GM20000 (cell line): Measurements from ENCODE around the gene BABAM1.
"Not testable (repeated sequence)": the region's sequence is repeated elsewhere in the genome, so short reads cannot be mapped to it uniquely, and the experiment has no call there.

Source experiments
- DNase-seq: peaks from one replicate; pipeline ENCODE4 v3.0.0; 2012; ENCODE audit warnings: low spot score
- CTCF ChIP-seq: IDR thresholded peaks from 2 replicates; pipeline ENCODE4 v1.5.1; 2012; ENCODE audit warnings: mild to moderate bottlenecking, control low read depth; ENCODE audit errors: extremely low read depth, missing control alignments

BABAM1 gene

GRCh38 chr19:17264641-17264979 lies 2.6 kb upstream of the BABAM1 start, which contains the start of gene USHBP1:
TSS of gene USHBP1 (minus strand) at chr19:17264745. CDS start at chr19:17264299, 446 bp downstream.
- TF ChIP-seq CTCF = no peak
- DNase-seq = no peak

GRCh38 chr19:17266026-17266425 lies 1.2 kb upstream of the BABAM1 start:
- DNase-seq = no peak
- no peak for TF ChIP-seq CTCF

GRCh38 chr19:17266589-17266974 lies 661 bp upstream of the BABAM1 start:
- TF ChIP-seq CTCF = no peak
- DNase-seq = no peak

- no peak for DNase-seq
- TF ChIP-seq CTCF = no peak
Observed at GRCh38 chr19:17268754-17269153, 1.5 kb downstream of the BABAM1 start.

- not testable (repeated sequence) for DNase-seq
Observed at GRCh38 chr19:17274892-17275291, 7.6 kb downstream of the BABAM1 start.

- no peak for TF ChIP-seq CTCF
- DNase-seq = no peak
Observed at GRCh38 chr19:17275441-17276175, 8.4 kb downstream of the BABAM1 start.

- TF ChIP-seq CTCF = no peak
- no peak for DNase-seq
Observed at GRCh38 chr19:17279436-17279835, 12.2 kb downstream of the BABAM1 start.
